Measurements from ENCODE around the gene TNPO1. TPM values are rescaled to one million over a fixed set of nuclear protein-coding genes. Genes with fewer than 3 reads are reported as not detected.

Gene TNPO1
- polyA plus RNA-seq, 1 donor from 2014 or later, result 103 TPM

DNA sequence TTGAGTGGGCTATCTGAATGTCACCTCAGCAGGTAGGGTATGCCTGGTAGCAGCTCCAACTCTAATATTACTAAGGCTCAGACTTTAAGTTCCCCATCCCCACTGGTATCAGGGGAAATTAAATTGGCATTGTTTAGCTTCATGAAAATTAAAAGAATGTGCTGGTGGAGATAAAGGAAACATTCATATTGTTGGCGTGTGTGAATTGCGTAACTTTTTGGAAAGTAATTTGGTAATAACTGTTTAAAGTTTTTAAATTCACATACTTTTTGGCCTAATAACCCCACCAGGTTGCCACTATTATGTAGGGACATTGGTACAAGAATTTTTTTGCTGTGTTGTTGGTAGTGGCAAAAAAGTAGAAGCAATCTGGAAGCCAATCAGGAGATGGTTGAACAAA, 29.4 kb downstream of the TNPO1 start:
- H3K36me3 ChIP-seq (ENCODE audit: insufficient read depth, low read length), result no peaks in the 10 kb centered on the region
- TF ChIP-seq MXI1 (conservative IDR thresholded peaks at IDR 0.05; ENCODE audit: poor library complexity, severe bottlenecking), result no peak
- TF ChIP-seq, protein P1, sequence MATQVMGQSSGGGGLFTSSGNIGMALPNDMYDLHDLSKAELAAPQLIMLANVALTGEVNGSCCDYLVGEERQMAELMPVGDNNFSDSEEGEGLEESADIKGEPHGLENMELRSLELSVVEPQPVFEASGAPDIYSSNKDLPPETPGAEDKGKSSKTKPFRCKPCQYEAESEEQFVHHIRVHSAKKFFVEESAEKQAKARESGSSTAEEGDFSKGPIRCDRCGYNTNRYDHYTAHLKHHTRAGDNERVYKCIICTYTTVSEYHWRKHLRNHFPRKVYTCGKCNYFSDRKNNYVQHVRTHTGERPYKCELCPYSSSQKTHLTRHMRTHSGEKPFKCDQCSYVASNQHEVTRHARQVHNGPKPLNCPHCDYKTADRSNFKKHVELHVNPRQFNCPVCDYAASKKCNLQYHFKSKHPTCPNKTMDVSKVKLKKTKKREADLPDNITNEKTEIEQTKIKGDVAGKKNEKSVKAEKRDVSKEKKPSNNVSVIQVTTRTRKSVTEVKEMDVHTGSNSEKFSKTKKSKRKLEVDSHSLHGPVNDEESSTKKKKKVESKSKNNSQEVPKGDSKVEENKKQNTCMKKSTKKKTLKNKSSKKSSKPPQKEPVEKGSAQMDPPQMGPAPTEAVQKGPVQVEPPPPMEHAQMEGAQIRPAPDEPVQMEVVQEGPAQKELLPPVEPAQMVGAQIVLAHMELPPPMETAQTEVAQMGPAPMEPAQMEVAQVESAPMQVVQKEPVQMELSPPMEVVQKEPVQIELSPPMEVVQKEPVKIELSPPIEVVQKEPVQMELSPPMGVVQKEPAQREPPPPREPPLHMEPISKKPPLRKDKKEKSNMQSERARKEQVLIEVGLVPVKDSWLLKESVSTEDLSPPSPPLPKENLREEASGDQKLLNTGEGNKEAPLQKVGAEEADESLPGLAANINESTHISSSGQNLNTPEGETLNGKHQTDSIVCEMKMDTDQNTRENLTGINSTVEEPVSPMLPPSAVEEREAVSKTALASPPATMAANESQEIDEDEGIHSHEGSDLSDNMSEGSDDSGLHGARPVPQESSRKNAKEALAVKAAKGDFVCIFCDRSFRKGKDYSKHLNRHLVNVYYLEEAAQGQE (IDR thresholded peaks at IDR 0.05; ENCODE audit: borderline replicate concordance), result no peak
- TF ChIP-seq, protein P2, sequence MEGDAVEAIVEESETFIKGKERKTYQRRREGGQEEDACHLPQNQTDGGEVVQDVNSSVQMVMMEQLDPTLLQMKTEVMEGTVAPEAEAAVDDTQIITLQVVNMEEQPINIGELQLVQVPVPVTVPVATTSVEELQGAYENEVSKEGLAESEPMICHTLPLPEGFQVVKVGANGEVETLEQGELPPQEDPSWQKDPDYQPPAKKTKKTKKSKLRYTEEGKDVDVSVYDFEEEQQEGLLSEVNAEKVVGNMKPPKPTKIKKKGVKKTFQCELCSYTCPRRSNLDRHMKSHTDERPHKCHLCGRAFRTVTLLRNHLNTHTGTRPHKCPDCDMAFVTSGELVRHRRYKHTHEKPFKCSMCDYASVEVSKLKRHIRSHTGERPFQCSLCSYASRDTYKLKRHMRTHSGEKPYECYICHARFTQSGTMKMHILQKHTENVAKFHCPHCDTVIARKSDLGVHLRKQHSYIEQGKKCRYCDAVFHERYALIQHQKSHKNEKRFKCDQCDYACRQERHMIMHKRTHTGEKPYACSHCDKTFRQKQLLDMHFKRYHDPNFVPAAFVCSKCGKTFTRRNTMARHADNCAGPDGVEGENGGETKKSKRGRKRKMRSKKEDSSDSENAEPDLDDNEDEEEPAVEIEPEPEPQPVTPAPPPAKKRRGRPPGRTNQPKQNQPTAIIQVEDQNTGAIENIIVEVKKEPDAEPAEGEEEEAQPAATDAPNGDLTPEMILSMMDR (IDR thresholded peaks at IDR 0.05; ENCODE audit: poor library complexity, severe bottlenecking), result no peak
- no peak for TF ChIP-seq RAD21 (conservative IDR thresholded peaks at IDR 0.05)
- TF ChIP-seq EZH2 (IDR thresholded peaks at IDR 0.05; ENCODE audit: borderline replicate concordance, insufficient read depth, low read length, poor library complexity, severe bottlenecking), result no peak
- TF ChIP-seq TAF1 (IDR thresholded peaks at IDR 0.05; ENCODE audit: low read depth), result no peak
- H3K9ac ChIP-seq (ENCODE audit: low read length), result no peak overlapping the region
- H3K79me2 ChIP-seq (replicated peaks; ENCODE audit: insufficient read depth, low read length), result peaks cover 85% of the 10 kb centered on the region
- H3K9me2 ChIP-seq (ENCODE audit: insufficient read depth, low read length), result no peaks in the 10 kb centered on the region
- no peak overlapping the region for H3K27ac ChIP-seq (ENCODE audit: low read length)
- H3F3A ChIP-seq (ENCODE audit: insufficient read depth, low read length, poor library complexity, severe bottlenecking), result peaks cover 6% of the 10 kb centered on the region
- H3K4me3 ChIP-seq (ENCODE audit: low read length), result no peak overlapping the region
- peaks cover 68% of the 10 kb centered on the region for H4K20me1 ChIP-seq (ENCODE audit: insufficient read depth)
- H3K9me3 ChIP-seq (ENCODE audit: low read length), result no peaks in the 10 kb centered on the region
- H2AFZ ChIP-seq (ENCODE audit: low read depth, low read length), result no peak overlapping the region
- H3K4me2 ChIP-seq (ENCODE audit: low read length), result no peak overlapping the region
- no peaks in the 10 kb centered on the region for H3K27me3 ChIP-seq (ENCODE audit: insufficient read depth, low read depth, low read length)

DNA sequence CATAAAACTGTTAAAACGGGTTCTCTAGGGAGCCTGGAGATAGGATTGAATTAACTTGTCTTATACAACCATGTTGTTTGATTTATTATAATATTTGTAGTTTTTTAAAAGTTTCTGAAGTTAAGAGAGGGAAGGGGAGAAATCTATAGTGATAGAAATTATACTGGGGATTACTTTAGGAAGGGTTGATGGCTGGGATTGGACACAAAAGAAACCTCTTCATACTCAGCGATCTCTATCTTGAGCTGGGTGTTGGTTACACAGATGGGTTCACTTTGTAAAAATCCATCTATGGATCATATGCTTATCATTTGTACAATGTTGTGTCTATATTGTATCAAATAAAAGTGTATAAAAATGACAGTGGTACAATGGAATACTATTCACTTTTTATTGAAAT, 30.0 kb downstream of the TNPO1 start:
- Histone ChIP-seq H3K9me2 (ENCODE audit: insufficient read depth, low read length) (no peaks in the 10 kb centered on the region), H3K4me2 (ENCODE audit: low read length) (no peak overlapping the region)
- TF ChIP-seq EZH2 (IDR thresholded peaks at IDR 0.05; ENCODE audit: borderline replicate concordance, insufficient read depth, low read length, poor library complexity, severe bottlenecking) (no peak), SMC3 (conservative IDR thresholded peaks at IDR 0.05; ENCODE audit: poor library complexity) (no peak), TAF1 (IDR thresholded peaks at IDR 0.05; ENCODE audit: low read depth) (no peak), RAD21 (conservative IDR thresholded peaks at IDR 0.05) (no peak), EP300 (conservative IDR thresholded peaks at IDR 0.05; ENCODE audit: poor library complexity, severe bottlenecking) (no peak), MXI1 (conservative IDR thresholded peaks at IDR 0.05; ENCODE audit: poor library complexity, severe bottlenecking) (no peak), POLR2AphosphoS5 (IDR thresholded peaks at IDR 0.05) (no peak)
- TF ChIP-seq, protein P1 (IDR thresholded peaks at IDR 0.05; ENCODE audit: borderline replicate concordance), result no peak
- TF ChIP-seq, protein P2 (IDR thresholded peaks at IDR 0.05; ENCODE audit: poor library complexity, severe bottlenecking), result no peak

More for the DNA sequence above, 30.0 kb downstream of the TNPO1 start:
- no peak overlapping the region for H3K4me3 ChIP-seq (ENCODE audit: low read length)
- no peaks in the 10 kb centered on the region for H3K27me3 ChIP-seq (ENCODE audit: insufficient read depth, low read depth, low read length)
- H3K27ac ChIP-seq (ENCODE audit: low read length), result no peak overlapping the region
- H3F3A ChIP-seq (ENCODE audit: insufficient read depth, low read length, poor library complexity, severe bottlenecking), result peaks cover 6% of the 10 kb centered on the region
- H3K9me3 ChIP-seq (ENCODE audit: low read length), result no peaks in the 10 kb centered on the region
- peaks cover 74% of the 10 kb centered on the region for H4K20me1 ChIP-seq (ENCODE audit: insufficient read depth)
- H3K79me2 ChIP-seq (replicated peaks; ENCODE audit: insufficient read depth, low read length), result peaks cover 87% of the 10 kb centered on the region
- no peaks in the 10 kb centered on the region for H3K36me3 ChIP-seq (ENCODE audit: insufficient read depth, low read length)
- H2AFZ ChIP-seq (ENCODE audit: low read depth, low read length), result no peak overlapping the region
- no peak overlapping the region for H3K9ac ChIP-seq (ENCODE audit: low read length)
